Stimulated activated CD4-positive, alpha-beta T cell treated with anti-CD3 and anti-CD28 coated beads, Interleukin-1b, Interleukin-23, amount 100 ng/mL, for 24 hours (primary cell): ENCODE data around the gene KCNJ10.

Experiments used
- DNase-seq, 4 experiments: peaks; one replicate each; pipeline ENCODE4 v3.0.0-alpha.2; 2020; ENCODE audit warnings: low read depth in 4 of 4, low spot score in 1 of 4

Gene KCNJ10

DNA sequence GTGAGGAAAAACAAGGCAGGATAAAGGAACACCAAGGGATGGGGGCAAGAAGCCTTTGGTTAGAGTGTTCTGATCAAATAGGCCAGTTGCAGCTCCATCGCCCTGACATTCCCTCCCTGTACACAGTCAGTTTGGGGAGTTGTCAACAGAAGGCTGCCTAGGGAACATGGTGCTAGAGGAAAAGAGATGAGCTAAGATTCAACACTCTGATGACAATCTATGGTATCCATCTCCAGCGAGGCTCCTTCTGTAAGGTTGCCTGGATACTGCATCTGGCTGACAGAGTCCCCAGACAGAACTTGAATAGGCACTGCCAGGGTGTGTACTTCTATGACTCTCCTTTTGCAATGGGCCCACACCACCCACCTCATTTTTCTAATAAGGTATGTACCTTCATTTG lies 104.7 kb downstream of the KCNJ10 start:
- no peak for DNase-seq

- no peak for DNase-seq
Observed at GRCh38 chr1:159964144-159964543, 105.8 kb downstream of the KCNJ10 start.

- DNase-seq, result no peak
Observed at GRCh38 chr1:159962176-159962575, 107.8 kb downstream of the KCNJ10 start.

DNA sequence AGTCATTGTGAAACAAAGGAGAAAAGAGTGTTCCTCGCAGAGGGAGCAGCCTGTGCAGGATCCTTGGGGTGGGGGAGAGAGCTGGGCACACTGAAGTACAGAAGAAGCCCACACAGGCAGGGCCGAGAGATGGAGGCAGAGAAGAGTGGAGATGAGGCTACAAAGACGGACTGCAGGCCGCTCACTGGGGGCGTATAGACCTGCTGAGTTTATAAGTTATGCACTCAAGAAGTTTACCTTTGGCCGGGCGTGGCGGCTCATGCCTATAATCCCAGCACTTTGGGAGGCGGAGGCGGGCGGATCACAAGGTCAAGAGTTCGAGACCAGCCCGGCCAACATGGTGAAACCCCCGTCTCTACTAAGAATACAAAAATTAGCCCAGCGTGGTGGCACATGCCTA lies 108.3 kb downstream of the KCNJ10 start:
- no peak for DNase-seq

DNA sequence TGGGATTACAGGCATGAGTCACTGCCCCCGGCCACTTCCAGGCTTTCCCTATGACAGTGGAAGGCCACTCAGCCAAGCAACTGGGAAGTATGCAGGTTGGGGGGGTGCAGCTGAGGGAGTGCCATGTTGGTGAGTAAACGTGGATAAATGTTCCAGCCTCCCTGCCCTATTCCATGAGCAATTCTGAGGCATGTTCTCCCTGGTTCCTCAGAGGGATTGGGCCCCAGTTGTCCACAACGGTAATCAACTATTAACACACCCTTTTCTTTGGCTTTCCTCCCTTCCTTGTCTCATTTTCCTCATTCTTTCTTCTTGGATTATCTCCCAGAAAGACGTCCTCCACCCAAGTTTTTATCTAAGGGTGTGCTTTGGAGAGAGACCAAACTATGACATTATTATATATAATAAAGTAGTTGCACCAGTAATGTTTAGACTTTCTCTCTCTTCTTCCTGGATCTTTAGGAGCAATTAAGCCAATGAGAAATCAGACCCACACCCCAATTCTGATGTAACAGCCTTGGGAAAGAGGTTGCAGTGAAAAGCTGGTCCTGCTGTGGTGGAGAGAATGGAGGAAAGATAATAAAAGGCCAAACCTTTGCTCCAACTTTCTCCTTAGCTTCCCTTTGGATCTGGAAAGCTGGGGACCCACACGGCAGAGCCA lies 109.1 kb downstream of the KCNJ10 start:
- no peak for DNase-seq

DNA sequence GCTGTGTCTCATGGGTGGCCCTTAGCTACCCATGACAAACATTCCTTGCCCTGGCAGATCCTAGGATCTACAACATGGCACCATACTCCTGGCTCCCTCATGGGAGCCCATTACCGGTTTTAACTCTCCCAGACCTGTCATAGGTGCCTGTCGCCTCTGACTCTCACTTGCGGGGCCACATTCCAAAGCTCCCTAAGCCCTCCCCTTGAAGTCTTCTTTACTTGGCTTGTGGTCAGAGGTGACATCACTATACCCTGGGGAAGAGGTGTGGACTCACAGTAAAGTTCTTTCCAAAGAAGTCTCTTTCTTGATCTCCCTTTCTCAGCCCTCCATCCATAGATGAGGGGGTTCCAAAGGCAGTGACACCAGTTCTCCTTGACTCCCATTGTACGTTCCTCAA lies 110.5 kb downstream of the KCNJ10 start:
- DNase-seq, result no peak

DNA sequence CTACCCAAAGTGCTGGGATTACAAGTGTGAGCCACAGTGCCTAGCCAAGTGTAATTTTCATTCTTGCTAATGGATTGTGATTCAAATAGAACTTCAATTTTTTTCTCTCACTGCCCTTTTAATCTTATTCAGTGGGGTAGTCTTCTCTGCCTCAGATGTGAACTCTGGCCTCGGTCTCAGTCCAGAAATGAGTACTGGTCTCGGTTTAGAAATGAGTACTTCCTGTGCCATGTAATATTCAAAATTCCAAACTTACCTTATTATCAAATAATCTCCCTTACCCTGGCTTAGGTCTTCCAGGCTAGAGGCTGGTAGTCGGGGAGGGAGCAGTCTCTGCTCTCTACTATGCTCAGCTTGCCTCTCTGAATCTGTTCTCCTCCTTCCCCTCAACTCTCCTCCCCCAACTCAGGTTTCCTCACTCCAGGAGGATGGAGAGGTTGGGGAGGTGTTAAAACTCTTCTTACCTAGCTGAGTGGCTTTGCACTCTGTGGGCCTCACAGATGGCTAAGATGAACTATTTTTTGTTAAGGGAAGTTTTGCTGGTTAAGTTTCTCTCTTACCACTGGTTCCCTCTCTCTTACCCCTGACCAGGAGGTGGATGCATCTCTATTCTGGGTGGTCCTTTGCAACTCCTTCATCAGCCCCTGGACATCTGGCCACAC lies 111.1 kb downstream of the KCNJ10 start:
- DNase-seq, result no peak

- no peak for DNase-seq
Observed at GRCh38 chr1:159957824-159958268, 112.1 kb downstream of the KCNJ10 start.

DNA sequence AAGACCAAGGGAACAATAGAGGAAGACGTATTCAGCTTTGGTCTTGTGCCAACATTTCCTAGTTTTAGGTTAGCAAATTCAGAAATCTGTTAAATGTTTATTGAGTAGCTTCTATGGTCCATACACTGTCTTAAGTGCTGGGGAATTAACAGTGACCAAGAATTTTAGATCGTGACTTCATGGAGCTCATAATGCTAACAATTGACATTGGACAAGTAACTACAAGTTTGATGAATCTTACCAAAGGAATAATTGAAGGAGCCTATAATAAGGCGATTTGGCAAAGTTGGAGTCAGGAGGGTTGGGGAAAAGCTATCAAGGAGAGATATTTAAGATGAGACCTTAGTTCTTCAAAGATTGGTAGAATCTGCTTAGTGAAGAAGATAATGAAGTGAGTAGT lies 114.5 kb downstream of the KCNJ10 start:
- no peak for DNase-seq

DNA sequence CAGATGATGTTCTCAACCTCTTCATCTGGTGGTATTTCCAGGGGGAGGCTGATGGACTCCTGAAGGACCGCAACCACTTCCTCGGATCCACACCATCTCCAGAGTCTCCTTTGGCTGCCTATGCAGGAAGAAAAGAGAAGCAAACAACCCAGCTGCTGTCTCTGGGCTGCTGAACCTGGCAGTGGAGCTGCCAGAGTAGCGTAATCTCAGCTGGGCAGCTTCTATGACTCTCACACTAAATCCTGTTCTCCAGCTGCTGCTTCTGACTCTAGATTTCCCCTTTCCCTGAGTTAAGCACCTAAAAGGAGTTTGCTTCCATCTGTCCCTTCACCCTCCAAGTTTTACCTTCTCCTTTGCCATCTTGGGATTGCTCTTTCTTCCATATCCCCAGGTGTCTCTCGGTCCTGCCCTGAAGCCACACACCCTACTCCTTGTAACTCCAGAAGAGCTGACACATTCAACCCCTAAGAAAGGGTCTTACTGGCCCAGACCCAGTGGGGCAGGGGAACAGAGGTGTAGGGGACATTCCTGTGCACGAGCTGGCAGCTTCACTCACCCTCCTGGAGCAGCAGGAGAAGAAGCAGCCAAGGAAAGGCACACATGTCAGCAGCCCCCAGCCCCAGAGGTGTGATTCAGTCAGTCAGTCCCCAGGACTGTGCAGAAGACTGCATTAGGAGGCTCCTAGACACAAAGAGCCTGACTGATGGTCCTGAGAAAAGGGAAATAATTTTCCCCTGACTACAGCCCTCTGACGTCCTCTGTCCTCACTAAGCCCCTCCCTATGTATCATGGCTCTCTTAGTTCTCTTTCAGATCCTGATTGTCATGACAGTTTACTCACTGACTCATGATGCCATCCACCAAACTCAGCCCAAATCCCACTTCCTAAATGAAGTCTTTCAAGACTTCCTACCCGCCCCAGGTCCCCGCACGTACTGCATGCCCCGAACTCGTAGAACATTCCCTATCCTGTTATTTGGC lies 116.1 kb downstream of the KCNJ10 start, which contains the start of gene SLAMF9:
SLAMF9 (minus strand) TSS at position 702 of the 980 bp plus-strand sequence; CDS start at position 602, 100 bp downstream.
- no peak for DNase-seq

- DNase-seq, result no peak
Observed at GRCh38 chr1:159952932-159953331, 117.0 kb downstream of the KCNJ10 start.

DNA sequence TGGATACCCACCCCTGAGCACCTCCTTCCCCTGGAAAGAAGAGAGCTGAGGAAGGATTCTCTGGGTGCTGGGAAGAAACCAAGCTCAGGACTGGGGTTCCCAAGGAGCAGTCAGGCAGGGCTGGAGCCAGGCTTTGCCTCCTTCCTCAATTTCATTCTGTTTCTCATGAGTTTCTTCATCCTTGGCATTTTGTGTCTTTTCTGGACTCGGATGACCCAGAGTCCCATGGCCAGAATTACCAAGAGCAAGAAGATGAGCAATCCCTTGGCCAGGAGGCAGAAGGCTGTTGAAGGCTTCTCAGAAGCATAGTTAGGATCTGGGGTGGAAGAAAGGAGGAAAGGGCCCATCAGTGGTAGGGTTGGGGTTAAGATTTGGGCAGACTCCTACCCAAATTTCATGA lies 118.4 kb downstream of the KCNJ10 start:
- DNase-seq, result no peak

- DNase-seq, result no peak
Observed at GRCh38 chr1:159951016-159951415, 118.9 kb downstream of the KCNJ10 start.

- no peak for DNase-seq
Observed at GRCh38 chr1:159949981-159950381, 120.0 kb downstream of the KCNJ10 start.

GRCh38 chr1:159949123-159949522 lies 120.8 kb downstream of the KCNJ10 start:
- DNase-seq, result no peak
